Left ventricle myocardium superior (tissue), 1 donor: Measurements from ENCODE around the gene ZNF860. TPM values are rescaled to one million over a fixed set of nuclear protein-coding genes. Genes with fewer than 3 reads are reported as not detected.
A peak's percentile ranks its signal among the peaks of the same experiment; 100 is the strongest.
"Not testable (repeated sequence)": the region's sequence is repeated elsewhere in the genome, so short reads cannot be mapped to it uniquely, and the experiment has no call there.

Experiments
- ATAC-seq: fragments of 200-7000 bp; cut with Tn5 transposase; one replicate; pipeline ENCODE4 v1.9.1; 2020; ENCODE audit warnings: mild to moderate bottlenecking, moderate library complexity
- DNase-seq: peaks from one replicate; pipeline ENCODE4 v3.0.0-alpha.2; 2020
- intact Hi-C: fragments of 100-400 bp; cut with micrococcal nuclease; formaldehyde crosslinking; loops from one replicate; pipeline ENCODE4 v1.11.0; 2022
- total RNA-seq: library from RNA; stranded (reverse); fragmentation: NEBNext Ultra II Directional; extraction: Animal tissue kit (Norgen Biotek cat#: 25700); gene quantifications from one replicate; pipeline ENCODE4 v1.2.1, GENCODE V29; 2021
- donor health status: DM: no; HTN: yes; CAD: no; lungs with severe emphysema.

The ZNF860 gene
- total RNA-seq, 1 donor from 2014 or later = 0.17 TPM

DNA sequence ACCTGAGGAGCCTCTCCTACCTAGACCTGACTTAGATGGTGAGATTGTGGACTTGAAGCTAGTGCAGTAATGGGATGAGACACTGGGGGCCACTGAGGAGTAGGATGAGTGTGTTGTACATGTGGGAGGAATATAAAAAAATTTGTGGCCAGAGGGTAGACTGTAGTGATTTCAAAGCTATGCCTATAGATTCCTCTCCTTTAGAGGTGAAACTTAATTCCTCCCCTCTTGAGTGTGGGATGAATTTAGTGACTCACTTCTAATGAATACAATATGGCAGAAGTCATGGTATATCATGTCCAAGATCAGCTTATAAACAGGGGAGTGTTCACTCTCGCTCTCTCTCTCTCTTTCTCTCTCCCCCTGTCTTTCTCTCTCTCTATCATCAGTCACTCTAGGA, 6.7 kb downstream of the ZNF860 start:
- intact Hi-C loops = no loop called here
- DNase-seq (no peak), ATAC-seq (no peak)

- intact Hi-C loops, ATAC-seq, DNase-seq: not testable (repeated sequence)
Measured at GRCh38 chr3:31992995-31993394, 11.4 kb downstream of the ZNF860 start.

GRCh38 chr3:31993843-31994242, 12.3 kb downstream of the ZNF860 start:
- DNase-seq = no peak
- no peak for ATAC-seq
- intact Hi-C loops = no loop called here

GRCh38 chr3:31995026-31995425, 13.5 kb downstream of the ZNF860 start:
- DNase-seq, intact Hi-C loops, ATAC-seq: not testable (repeated sequence)

- DNase-seq (no peak), ATAC-seq (no peak)
- intact Hi-C loops = no loop called here
Measured at GRCh38 chr3:31996195-31996594, 14.6 kb downstream of the ZNF860 start.

DNA sequence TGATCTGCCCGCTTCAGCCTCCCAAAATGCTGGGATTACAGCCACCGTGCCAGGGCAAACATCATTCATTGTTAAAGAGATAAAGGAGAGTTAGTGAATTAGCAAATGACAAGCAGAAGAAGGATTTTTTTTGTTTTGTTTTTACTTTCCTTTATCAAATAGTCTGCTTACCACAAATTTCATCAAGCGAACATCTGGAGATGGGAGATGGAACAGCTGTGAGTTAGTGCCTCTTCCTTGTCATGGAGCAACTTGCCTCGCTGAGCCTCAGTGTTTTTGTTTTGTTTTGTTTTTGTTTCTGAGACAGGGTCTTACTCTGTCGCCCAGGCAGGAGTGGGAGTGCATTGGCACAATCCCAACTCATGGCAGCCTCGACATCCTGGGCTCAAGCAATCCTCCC, 15.9 kb downstream of the ZNF860 start:
- intact Hi-C loops = no loop called here
- DNase-seq (no peak), ATAC-seq (peak; percentile 48)

DNA sequence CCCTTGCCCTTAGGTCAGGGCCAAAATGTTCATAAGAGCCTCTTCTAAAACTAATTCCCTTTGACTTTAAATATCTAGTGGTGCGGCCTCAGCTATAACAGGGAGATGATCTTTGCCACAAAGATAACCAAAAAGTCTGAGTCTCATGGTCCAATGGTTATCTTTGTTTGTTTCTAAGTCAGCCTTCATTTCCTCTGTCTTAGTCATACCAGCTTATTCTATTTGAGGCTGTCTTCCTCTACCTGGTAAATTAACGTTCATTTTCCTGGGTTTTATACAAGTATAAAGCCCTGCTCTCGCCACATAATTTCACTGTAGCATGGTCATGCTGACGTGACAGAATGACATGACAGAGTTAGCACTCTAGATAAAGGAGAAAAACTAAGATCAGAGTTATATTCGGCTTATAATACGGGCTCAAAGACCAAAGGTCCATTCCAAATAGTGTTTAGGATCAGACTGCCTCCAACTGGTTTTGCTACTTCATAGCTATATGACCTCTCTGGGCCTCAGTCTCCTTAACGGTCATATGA, 18.4 kb downstream of the ZNF860 start:
- ATAC-seq = no peak
- DNase-seq = no peak
- intact Hi-C loops = no loop called here

GRCh38 chr3:32000877-32001276, 19.3 kb downstream of the ZNF860 start:
- ATAC-seq (no peak), DNase-seq (no peak)
- intact Hi-C loops = no loop called here

GRCh38 chr3:32002561-32003368, 21.2 kb downstream of the ZNF860 start:
- intact Hi-C loops = no loop called here
- DNase-seq = no peak
- ATAC-seq = no peak

DNA sequence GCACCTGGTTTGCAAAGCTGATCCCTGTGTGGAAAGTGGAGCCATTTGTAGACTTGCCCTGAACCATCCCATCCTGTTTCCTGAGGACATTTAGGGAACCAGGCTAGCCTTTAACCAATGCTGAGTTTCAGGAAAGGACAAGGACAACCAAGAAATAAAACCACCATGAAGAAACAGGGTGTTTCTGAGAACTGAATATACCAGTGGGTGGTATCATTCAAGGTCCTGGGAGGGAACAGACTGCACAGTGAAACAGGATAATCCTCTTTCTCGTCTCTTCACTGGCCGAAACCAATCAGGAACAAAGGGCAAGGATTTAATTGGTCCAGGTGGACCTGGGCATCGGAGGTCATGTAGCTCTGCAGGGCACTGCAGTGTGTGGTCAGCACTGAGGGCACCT, 21.8 kb downstream of the ZNF860 start:
- DNase-seq (no peak), ATAC-seq (no peak)
- intact Hi-C loops = no loop called here

GRCh38 chr3:32004113-32004765, 22.7 kb downstream of the ZNF860 start:
- ATAC-seq (peak; percentile 55), DNase-seq (no peak)
- intact Hi-C loops = no loop called here

- DNase-seq (no peak), ATAC-seq (no peak)
- intact Hi-C loops = no loop called here
Measured at GRCh38 chr3:32009101-32009500, 27.6 kb downstream of the ZNF860 start.

DNA sequence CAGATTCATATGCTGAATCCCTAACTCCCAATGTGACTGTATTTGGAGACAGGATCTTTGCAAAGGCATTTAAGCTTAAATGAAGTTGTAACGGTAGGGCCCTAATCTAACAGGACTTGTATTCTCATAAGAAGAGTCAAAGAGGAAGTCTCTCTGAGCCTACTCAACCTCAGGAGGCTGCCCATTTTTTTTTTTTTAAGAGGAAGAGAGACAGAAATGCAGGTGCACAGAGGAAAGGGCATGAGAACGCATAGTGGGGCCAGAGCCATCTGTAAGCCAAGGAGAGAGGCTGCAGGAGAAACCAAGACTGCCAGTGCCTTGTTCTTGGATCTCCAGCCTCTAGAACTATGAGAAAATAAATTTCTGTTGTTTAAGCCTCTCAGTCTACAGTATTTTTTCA, 28.4 kb downstream of the ZNF860 start:
- no peak for ATAC-seq
- intact Hi-C loops = no loop called here
- no peak for DNase-seq

GRCh38 chr3:32010699-32011098, 29.1 kb downstream of the ZNF860 start:
- ATAC-seq, intact Hi-C loops, DNase-seq: not testable (repeated sequence)

- DNase-seq, ATAC-seq, intact Hi-C loops: not testable (repeated sequence)
Measured at GRCh38 chr3:32015638-32016037, 34.1 kb downstream of the ZNF860 start.

- intact Hi-C loops = no loop called here
- DNase-seq = no peak
Measured at GRCh38 chr3:32017286-32017685, 35.7 kb downstream of the ZNF860 start.

GRCh38 chr3:32018757-32019564, 37.4 kb downstream of the ZNF860 start:
- intact Hi-C loops = loop anchor here (1.0 kb wide), 1 partner anchor 125 kb away; no protein-coding TSS in a partner anchor
- no peak for DNase-seq
- peak; percentile 82 for ATAC-seq

More at GRCh38 chr3:32017286-32017685, 35.7 kb downstream of the ZNF860 start:
- no peak for ATAC-seq

DNA sequence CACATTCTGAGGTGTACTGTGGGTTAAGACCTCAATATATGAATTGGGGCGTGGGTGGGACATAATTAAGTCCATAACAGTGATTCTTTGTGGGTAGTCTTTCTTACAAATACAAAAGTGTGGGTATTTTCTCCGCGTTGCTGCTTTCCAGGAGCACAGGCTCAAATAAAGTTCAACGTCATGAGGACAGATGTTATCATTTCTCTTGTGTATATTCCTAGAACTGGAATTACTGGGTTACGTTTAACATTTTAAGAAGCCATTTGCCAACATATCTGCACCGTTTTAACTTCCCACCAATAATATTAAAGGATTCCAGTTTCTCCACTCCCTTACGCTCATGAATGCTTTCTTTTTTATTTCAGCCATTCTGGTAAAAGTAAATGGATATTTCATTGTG, 39.6 kb downstream of the ZNF860 start:
- ATAC-seq (no peak), DNase-seq (no peak)
- intact Hi-C loops = no loop called here

GRCh38 chr3:32021748-32022147, 40.2 kb downstream of the ZNF860 start:
- no peak for DNase-seq
- intact Hi-C loops = no loop called here
- no peak for ATAC-seq

DNA sequence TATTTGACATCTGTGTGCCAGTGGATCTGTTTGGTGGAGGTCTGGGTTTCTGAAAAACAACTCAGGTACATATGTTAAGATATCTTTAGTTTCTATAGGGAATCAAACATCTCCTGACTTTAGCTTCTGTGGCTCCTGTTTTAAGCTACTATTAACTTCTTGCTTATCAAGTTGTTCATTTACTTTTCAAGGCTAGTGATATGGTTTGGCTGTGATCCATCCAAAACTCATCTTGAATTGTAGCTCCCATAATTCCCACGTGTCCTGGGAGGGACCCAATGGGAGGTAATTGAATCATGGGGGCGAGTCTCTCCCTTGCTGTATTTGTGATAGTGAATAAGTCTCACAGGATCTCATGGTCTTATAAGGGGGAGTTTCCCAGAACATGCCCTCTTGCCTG, 41.4 kb downstream of the ZNF860 start:
- intact Hi-C loops = no loop called here
- DNase-seq (no peak), ATAC-seq (no peak)
